DMS 273 treated with DMSO at 0.1 percent for 48 hours (cell line): ENCODE data around the gene JOSD1.
"Not testable (repeated sequence)": the region's sequence is repeated elsewhere in the genome, so short reads cannot be mapped to it uniquely, and the experiment has no call there.

Experiments
- DNase-seq: peaks from one replicate; lab custom pipeline; 2025; lab: John Stamatoyannopoulos, UW

JOSD1 gene

DNA sequence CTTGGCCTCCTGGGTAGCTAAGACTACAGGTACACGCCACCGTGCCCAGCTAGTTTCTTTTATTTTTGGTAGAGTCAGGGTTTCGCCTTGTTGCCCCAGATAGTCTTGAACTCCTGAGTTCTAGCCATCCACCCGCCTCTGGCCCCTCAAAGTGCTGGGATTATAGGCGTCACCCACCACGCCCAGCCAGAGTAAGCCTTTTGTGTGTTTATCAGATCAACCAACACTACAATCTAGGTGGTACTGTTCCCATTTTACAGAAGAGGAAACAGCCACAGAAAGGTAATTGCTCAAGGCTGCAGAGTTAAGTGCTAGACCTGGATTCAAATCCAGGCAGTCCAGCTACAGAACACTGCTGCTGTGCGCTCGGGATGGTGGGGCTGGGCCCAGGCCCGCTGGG, 15.8 kb downstream of the JOSD1 start:
- no peak for DNase-seq

DNA sequence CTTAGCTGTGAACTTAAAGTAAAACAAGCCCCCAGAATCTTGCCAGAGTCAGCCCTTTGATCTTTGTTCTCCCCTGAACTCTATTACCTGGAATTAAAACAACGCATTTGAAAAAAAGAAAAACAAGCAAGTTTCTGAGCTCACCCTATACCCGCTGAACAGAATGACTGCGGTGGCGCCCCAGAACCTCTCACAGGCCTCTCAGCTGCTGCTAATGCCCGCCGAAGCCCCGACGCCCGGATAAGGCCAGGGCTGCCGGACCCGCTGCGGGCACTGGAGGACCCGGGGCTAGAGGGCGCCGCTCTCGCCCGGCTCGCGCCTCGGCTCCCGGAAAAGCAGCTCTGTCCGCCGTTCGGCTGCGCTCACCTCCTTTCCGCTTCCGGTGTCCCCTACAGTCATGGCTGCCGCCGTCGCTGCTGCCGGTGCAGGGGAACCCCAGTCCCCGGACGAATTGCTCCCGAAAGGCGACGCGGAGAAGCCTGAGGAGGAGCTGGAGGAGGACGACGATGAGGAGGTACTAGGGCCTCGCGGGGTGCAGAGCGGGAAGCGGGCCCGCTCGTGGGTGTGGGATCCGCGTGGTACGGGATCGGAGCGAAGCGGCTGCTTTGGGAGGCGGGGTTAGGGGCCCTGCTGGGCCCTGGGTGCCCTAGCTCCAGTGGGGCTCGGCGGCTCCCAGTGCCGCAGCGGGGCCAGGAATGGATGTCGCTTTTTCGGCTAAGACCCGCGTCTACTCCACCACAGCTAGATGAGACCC, 19.0 kb downstream of the JOSD1 start, which contains the start of gene TOMM22:
Gene TOMM22, plus strand, starts transcription at position 376 of the 754 bp plus-strand sequence. Its CDS starts 22 bp downstream, at position 398.
- DNase-seq: peak; percentile 22

DNA sequence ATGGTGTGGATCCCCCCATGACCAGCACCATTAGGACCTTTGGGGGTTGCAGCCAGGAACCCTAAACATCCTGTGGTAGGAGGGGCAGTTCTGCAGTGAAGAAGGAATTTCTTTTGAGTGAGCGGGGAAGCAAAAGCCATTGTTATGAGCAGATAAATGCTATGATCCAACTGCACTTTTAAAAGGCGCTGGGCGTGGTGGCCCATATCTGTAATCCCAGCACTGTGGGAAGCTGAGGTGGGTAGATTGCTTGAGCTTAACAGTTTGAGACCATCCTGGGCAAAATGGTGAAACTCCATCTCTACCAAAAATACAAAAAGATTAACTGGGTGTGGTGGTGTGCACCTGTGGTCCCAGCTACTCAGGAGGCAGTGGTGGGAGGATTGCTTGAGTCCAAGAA, 24.9 kb downstream of the JOSD1 start:
- DNase-seq: no peak

- DNase-seq: no peak
Observed at GRCh38 chr22:38674888-38675287, 25.9 kb downstream of the JOSD1 start.

DNA sequence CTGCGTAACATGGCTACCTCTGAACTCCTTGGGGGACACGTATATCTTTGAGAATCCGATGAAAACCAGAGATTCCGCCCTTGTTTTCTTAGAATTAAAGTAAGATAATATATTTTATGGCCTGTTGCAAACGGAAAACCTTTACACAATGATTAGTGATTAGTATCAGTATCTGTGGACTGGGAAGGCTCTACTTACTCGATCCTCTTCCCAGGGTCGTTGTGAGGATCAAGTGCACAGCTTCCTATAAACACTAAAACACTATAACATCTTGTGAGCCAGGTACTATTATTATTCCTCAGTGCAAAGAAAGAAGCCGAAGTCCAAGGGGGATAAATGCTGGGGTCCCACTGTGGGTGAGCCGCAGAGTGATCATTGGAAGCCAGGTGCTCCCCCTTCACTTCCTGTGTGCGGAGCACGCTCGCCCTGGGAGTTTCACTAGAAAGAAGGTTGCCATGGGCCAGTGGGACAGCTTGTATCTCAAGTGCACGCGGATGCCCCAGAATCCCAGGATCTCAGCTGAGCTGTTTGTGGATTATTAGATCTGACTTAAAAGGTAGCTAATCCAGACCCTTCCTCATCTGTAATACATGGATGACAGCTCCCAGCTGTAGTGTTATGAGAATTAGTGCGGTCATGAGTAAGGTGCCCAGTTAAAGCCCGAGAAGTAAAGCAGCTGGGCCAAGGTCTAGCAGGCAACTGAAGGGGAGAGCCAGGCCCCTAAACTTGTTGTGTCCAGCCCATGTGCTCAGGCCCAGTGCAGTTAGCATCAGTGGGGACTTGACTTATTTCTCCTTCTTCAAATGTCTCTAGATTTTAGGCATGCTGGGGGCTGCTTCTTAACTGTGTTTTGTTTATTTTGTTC, 43.5 kb downstream of the JOSD1 start:
- DNase-seq: no peak

- DNase-seq: peak; percentile 77
Observed at GRCh38 chr22:38656256-38657044, 44.3 kb downstream of the JOSD1 start, which contains the start of the genes CBY1 and FAM227A. Gene CBY1 (plus strand): TSS chr22:38656638. CDS start chr22:38668055, 11,417 bp downstream. Gene FAM227A (minus strand): TSS chr22:38656392. CDS start chr22:38650168, 6,224 bp downstream.

- no peak for DNase-seq
Observed at GRCh38 chr22:38655519-38656255, 45.1 kb downstream of the JOSD1 start.

DNA sequence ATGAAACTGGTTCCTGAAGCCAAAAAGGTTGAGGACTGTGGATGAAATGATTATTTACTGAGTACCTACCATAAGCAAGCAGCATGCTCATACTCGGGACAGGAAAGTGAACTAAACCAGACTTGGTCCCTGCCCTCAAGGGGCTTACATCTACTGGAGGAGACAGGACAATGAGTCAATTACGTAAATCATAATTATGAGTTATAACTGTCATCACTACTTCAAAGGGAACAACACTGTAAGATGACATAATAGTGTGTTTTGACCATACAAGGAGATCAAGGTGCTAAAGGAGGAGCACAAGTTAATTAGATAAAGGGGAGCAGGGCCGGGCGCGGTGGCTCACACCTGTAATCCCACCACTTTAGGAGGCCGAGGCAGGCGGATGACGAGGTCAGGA, 47.0 kb downstream of the JOSD1 start:
- DNase-seq: no peak

- DNase-seq: no peak
Observed at GRCh38 chr22:38652859-38653258, 47.9 kb downstream of the JOSD1 start.

- no peak for DNase-seq
Observed at GRCh38 chr22:38649841-38650522, 50.8 kb downstream of the JOSD1 start.

DNA sequence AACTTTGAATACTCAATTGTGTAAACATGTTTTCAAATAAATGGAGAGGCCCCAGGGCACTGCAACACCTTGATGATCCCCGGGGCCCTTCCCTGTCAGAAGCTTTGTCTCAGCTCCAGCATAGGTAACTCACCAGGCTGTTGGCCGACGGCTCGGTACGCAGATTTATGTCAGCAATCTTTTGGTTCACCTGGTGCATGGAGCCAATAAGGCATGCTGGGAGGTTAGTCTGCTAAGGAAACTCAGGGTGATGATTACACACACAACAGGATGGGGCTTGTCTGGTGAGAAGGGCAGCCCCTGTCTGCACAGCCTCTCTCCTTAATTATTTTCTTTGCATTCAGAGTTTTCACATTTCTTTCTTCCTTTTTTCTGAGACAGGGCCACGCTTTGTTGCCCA, 55.3 kb downstream of the JOSD1 start:
- no peak for DNase-seq

GRCh38 chr22:38644245-38644644, 56.5 kb downstream of the JOSD1 start:
- not testable (repeated sequence) for DNase-seq

DNA sequence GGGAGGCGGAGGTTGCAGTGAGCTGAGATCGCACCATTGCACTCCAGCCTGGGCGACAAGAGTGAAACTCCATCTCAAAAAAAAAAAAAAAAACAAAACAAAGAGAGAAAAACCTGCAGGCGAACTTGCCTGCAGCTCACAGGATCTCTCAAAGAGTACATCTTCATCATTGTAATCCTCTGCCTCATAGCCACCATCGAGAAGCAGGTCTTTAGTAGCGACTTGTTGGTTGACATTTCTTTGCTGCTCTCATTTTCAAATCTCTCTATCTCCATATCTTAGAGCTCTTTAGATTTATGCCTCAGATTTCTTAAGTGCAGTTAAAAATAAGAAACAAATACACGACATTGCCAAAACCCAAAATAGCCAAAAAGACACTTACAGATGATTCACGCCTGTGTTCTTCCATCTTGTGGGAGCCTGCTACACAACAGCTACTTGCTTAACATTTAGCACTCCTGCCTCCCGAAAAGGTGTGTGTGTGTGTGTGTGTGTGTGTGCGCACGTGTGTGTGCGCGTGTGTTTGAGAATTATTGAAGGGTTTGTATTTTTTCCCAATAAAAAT, 59.2 kb downstream of the JOSD1 start:
- DNase-seq: no peak

DNA sequence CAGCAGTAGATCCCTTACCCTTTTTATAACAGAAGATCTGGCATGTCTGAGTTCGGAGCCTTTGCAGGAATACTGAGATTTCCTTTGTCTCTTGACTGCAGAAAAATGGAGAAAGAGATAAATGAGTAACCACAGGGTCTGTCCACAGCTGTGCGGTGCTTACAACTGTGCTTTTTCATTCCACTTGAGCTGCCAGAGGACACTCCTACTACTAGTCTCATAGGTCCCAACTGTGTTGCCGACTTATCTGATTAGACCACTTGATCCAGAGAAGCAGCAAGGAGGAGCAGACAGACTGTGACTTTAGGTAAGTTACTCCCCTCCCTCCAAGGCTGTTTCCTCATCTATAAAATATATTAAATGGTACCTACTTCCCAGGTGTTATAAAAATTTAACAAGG, 62.0 kb downstream of the JOSD1 start:
- DNase-seq: no peak

- DNase-seq: no peak
Observed at GRCh38 chr22:38638216-38638615, 62.5 kb downstream of the JOSD1 start.
